ENCODE results near the gene DNAI1. TPM values are rescaled to one million over a fixed set of nuclear protein-coding genes. Genes with fewer than 3 reads are reported as not detected.

Gene DNAI1
- total RNA-seq, 1 experiment from 2014 or later = 2.2 TPM

GRCh38 chr9:34557426-34558321 lies 99.1 kb downstream of the DNAI1 start:
- no peak overlapping the region for H3K4me3 ChIP-seq (ENCODE audit: low read depth in 2 of 2, low read length in 2 of 2)
- POLR2A ChIA-PET = no interaction called here
- no peak for TF ChIP-seq CTCF (IDR thresholded peaks at IDR 0.05)
- TF ChIP-seq POLR2AphosphoS5 (IDR thresholded peaks at IDR 0.05; ENCODE audit: low read depth, low read length) = no peak
- TF ChIP-seq, protein P1, sequence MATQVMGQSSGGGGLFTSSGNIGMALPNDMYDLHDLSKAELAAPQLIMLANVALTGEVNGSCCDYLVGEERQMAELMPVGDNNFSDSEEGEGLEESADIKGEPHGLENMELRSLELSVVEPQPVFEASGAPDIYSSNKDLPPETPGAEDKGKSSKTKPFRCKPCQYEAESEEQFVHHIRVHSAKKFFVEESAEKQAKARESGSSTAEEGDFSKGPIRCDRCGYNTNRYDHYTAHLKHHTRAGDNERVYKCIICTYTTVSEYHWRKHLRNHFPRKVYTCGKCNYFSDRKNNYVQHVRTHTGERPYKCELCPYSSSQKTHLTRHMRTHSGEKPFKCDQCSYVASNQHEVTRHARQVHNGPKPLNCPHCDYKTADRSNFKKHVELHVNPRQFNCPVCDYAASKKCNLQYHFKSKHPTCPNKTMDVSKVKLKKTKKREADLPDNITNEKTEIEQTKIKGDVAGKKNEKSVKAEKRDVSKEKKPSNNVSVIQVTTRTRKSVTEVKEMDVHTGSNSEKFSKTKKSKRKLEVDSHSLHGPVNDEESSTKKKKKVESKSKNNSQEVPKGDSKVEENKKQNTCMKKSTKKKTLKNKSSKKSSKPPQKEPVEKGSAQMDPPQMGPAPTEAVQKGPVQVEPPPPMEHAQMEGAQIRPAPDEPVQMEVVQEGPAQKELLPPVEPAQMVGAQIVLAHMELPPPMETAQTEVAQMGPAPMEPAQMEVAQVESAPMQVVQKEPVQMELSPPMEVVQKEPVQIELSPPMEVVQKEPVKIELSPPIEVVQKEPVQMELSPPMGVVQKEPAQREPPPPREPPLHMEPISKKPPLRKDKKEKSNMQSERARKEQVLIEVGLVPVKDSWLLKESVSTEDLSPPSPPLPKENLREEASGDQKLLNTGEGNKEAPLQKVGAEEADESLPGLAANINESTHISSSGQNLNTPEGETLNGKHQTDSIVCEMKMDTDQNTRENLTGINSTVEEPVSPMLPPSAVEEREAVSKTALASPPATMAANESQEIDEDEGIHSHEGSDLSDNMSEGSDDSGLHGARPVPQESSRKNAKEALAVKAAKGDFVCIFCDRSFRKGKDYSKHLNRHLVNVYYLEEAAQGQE (IDR thresholded peaks at IDR 0.05; ENCODE audit: insufficient read depth in 1 of 2, low read depth in 2 of 2, low read length in 1 of 2) = no peak
- no peak for TF ChIP-seq TCF7L2 (IDR thresholded peaks at IDR 0.05; ENCODE audit: low read depth, low read length)
- no peak for TF ChIP-seq SIN3A (IDR thresholded peaks at IDR 0.05; ENCODE audit: borderline replicate concordance, insufficient read depth, low read depth, low read length)
- H3K9me3 ChIP-seq (ENCODE audit: control insufficient read depth, insufficient read depth, low read depth, low read length) = no peaks in the 10 kb centered on the region
- CTCF ChIA-PET = interaction anchor here (1.3 kb wide), 1 partner anchor 34 kb away, joined by 5 read pairs; no protein-coding TSS in a partner anchor
- no peak overlapping the region for H3K27ac ChIP-seq (ENCODE audit: low read length)
- BruUV-seq (replicated peaks) = no TSS peak
- peaks cover 5% of the 10 kb centered on the region; the same call in 1 of the 2 replicates for H3K4me1 ChIP-seq (ENCODE audit: control insufficient read depth, insufficient read depth, low read length)
- in situ Hi-C loops (cut with HindIII; ENCODE audit: low pct_unique_long_range_greater_than_20kb, low sequenced_read_pairs) (no loop called here), intact Hi-C loops (cut with micrococcal nuclease; ENCODE audit: unreplicated experiment) (no loop called here)
- ATAC-seq (no peak), DNase-seq (ENCODE audit: low read depth, low spot score) (no peak)
- H3K36me3 ChIP-seq (ENCODE audit: control insufficient read depth, insufficient read depth, low read length) = no peaks in the 10 kb centered on the region
- no peaks in the 10 kb centered on the region for H3K27me3 ChIP-seq (ENCODE audit: control insufficient read depth, insufficient read depth, low read length)

- intact Hi-C loops (cut with micrococcal nuclease; ENCODE audit: unreplicated experiment) = no loop called here
- H3K27me3 ChIP-seq (ENCODE audit: control insufficient read depth, insufficient read depth, low read length) = no peaks in the 10 kb centered on the region
- DNase-seq (ENCODE audit: low read depth, low spot score) (no peak), ATAC-seq (no peak)
- in situ Hi-C loops (cut with HindIII; ENCODE audit: low pct_unique_long_range_greater_than_20kb, low sequenced_read_pairs) = no loop called here
- H3K4me1 ChIP-seq (ENCODE audit: control insufficient read depth, insufficient read depth, low read length) = peaks cover 5% of the 10 kb centered on the region; the same call in 1 of the 2 replicates
- BruUV-seq (replicated peaks) = no TSS peak
- H3K9me3 ChIP-seq (ENCODE audit: control insufficient read depth, insufficient read depth, low read depth, low read length) = no peaks in the 10 kb centered on the region
- CTCF ChIA-PET = interaction anchor here (1.3 kb wide), 1 partner anchor 33 kb away, joined by 5 read pairs; no protein-coding TSS in a partner anchor
- no peak overlapping the region for H3K27ac ChIP-seq (ENCODE audit: low read length)
- H3K4me3 ChIP-seq (ENCODE audit: low read depth in 2 of 2, low read length in 2 of 2) = no peak overlapping the region
- POLR2A ChIA-PET = no interaction called here
- no peaks in the 10 kb centered on the region for H3K36me3 ChIP-seq (ENCODE audit: control insufficient read depth, insufficient read depth, low read length)
- TF ChIP-seq POLR2AphosphoS5 (IDR thresholded peaks at IDR 0.05; ENCODE audit: low read depth, low read length) (no peak), SIN3A (IDR thresholded peaks at IDR 0.05; ENCODE audit: borderline replicate concordance, insufficient read depth, low read depth, low read length) (no peak), TCF7L2 (IDR thresholded peaks at IDR 0.05; ENCODE audit: low read depth, low read length) (no peak)
- TF ChIP-seq, protein P1 (IDR thresholded peaks at IDR 0.05; ENCODE audit: insufficient read depth in 1 of 2, low read depth in 2 of 2, low read length in 1 of 2) = no peak
These were observed 99.8 kb downstream of the DNAI1 start for GRCh38 chr9:34558364-34558763.
